EH (cell line): ENCODE results near the gene TACC2.

Source experiments
- DNase-seq: peaks from one replicate; pipeline ENCODE4 v3.0.0-alpha.2; 2015; ENCODE audit warnings: low read depth

TACC2 gene

GRCh38 chr10:122276611-122277208 is 287.7 kb downstream of the TACC2 start:
- DNase-seq, result peak; percentile 83

- DNase-seq, result no peak
These were observed 288.7 kb downstream of the TACC2 start for GRCh38 chr10:122277526-122278136.

- DNase-seq, result peak; percentile 47
These were observed 290.8 kb downstream of the TACC2 start for GRCh38 chr10:122279725-122280141.

GRCh38 chr10:122280156-122280555 is 291.2 kb downstream of the TACC2 start:
- DNase-seq, result no peak

- DNase-seq, result no peak
These were observed 292.2 kb downstream of the TACC2 start for GRCh38 chr10:122281018-122281626.

GRCh38 chr10:122281751-122282150 is 292.8 kb downstream of the TACC2 start:
- no peak for DNase-seq

- peak; percentile 38 for DNase-seq
These were observed 293.3 kb downstream of the TACC2 start for GRCh38 chr10:122282253-122282671.

GRCh38 chr10:122282909-122283308 is 293.9 kb downstream of the TACC2 start:
- DNase-seq, result no peak

GRCh38 chr10:122285506-122286444 is 296.8 kb downstream of the TACC2 start:
- DNase-seq, result no peak

GRCh38 chr10:122286867-122287266 is 297.9 kb downstream of the TACC2 start:
- DNase-seq, result peak; percentile 86

GRCh38 chr10:122287570-122287969 is 298.6 kb downstream of the TACC2 start:
- DNase-seq, result no peak

GRCh38 chr10:122288262-122288661 is 299.3 kb downstream of the TACC2 start:
- no peak for DNase-seq

GRCh38 chr10:122288917-122289316 is 300.0 kb downstream of the TACC2 start:
- no peak for DNase-seq

- no peak for DNase-seq
These were observed 301.4 kb downstream of the TACC2 start for GRCh38 chr10:122290334-122290733.

- DNase-seq, result no peak
These were observed 302.0 kb downstream of the TACC2 start for GRCh38 chr10:122290833-122291532.

- no peak for DNase-seq
These were observed 302.8 kb downstream of the TACC2 start for GRCh38 chr10:122291739-122292138.

- no peak for DNase-seq
These were observed 303.4 kb downstream of the TACC2 start for GRCh38 chr10:122292376-122292775.

GRCh38 chr10:122293156-122293960 is 304.4 kb downstream of the TACC2 start:
- no peak for DNase-seq

GRCh38 chr10:122293961-122294380 is 305.0 kb downstream of the TACC2 start:
- peak; percentile 23 for DNase-seq

- DNase-seq, result no peak
These were observed 305.8 kb downstream of the TACC2 start for GRCh38 chr10:122294511-122295450.
